HCT116 (cell line): ENCODE measurements around the gene NR1D2. TPM values are rescaled to one million over a fixed set of nuclear protein-coding genes. Genes with fewer than 3 reads are reported as not detected.

ENCODE experiments used
- ATAC-seq: fragments of 200-7000 bp; cut with Tn5 transposase; 2 replicates; pipeline ENCODE4 v1.9.1; 2020; ENCODE audit warnings: mild to moderate bottlenecking, moderate library complexity
- BruUV-seq: library from RNA; stranded (reverse); fragments of 400-500 nt; replicated peaks from 2 replicates; lab custom pipeline; 2021; lab: Mats Ljungman, UMichigan
- CTCF ChIA-PET: fragments of 300-600 bp; sonication (Branson Sonifier 250); formaldehyde crosslinking; loops from one replicate; lab custom pipeline; 2021; ENCODE audit warnings: antibody characterized with exemption; lab: Charles Lee
- POLR2A ChIA-PET: fragments of 300-600, 350-600 bp; sonication (Branson Sonifier 250); formaldehyde crosslinking; loops from one replicate; lab custom pipeline; 2021; ENCODE audit warnings: antibody characterized with exemption; lab: Charles Lee
- RAD21 ChIA-PET, 2 experiments: fragments of 300-600 bp; sonication (Branson Sonifier 250); formaldehyde crosslinking; loops; one replicate each; lab custom pipeline; 2023; ENCODE audit warnings: low total read pairs in 2 of 2; ENCODE audit not compliant: uncharacterized antibody in 2 of 2, unreplicated experiment in 2 of 2, low non-redundant PET in 1 of 2; lab: Charles Lee
- DNase-seq: peaks from one replicate; pipeline ENCODE4 v3.0.0-alpha.2; 2010; ENCODE audit warnings: low read depth, low spot score
- H2AFZ ChIP-seq: fragments of 200-600 bp; shearing (Covaris generic), sonication (generic); 2 replicates; pipeline ENCODE4 v1.6.1; 2017; ENCODE audit warnings: low read depth, mixed run types, mixed read lengths, antibody characterized with exemption, low read length; ENCODE audit not compliant: poor library complexity, severe bottlenecking
- H3K27ac ChIP-seq: 2 replicates; pipeline ENCODE4 v1.5.1; 2012; ENCODE audit warnings: low read depth, low read length
- H3K27me3 ChIP-seq: fragments of 200-600 bp; sonication (generic); 2 replicates; pipeline ENCODE4 v1.6.1; 2016; ENCODE audit warnings: mixed run types, low read length, mixed read lengths; ENCODE audit not compliant: insufficient read depth
- H3K36me3 ChIP-seq, 2 experiments: fragments of 200-500 bp in 1 of 2; fragments of 200-600 bp in 1 of 2; sonication (Bioruptor generic) in 1 of 2; sonication (generic) in 1 of 2; 2 replicates each; pipeline versions ENCODE4 v1.5.1 to v1.6.1; 2014 to 2016; ENCODE audit warnings: low read length in 2 of 2, inconsistent platforms in 1 of 2, mixed read lengths in 1 of 2, mixed run types in 1 of 2; ENCODE audit not compliant: insufficient read depth in 2 of 2, control insufficient read depth in 1 of 2
- H3K4me1 ChIP-seq, 2 experiments: fragments of 200-600 bp in 1 of 2; sonication (generic) in 1 of 2; 2 replicates each; pipeline versions ENCODE4 v1.5.1 to v1.6.1; 2012 to 2017; ENCODE audit warnings: low read length in 2 of 2, inconsistent platforms in 1 of 2, mild to moderate bottlenecking in 1 of 2, mixed read lengths in 1 of 2, mixed run types in 1 of 2, moderate library complexity in 1 of 2; ENCODE audit not compliant: insufficient read depth in 2 of 2, control insufficient read depth in 1 of 2
- H3K4me2 ChIP-seq: fragments of 200-600 bp; sonication (generic); 2 replicates; pipeline ENCODE4 v1.6.1; 2017; ENCODE audit warnings: mixed run types, low read length, mixed read lengths
- H3K4me3 ChIP-seq, 2 experiments: fragments of 200-600 bp in 1 of 2; sonication (generic) in 1 of 2; replicated peaks in 1 of 2; 2 replicates each; pipeline ENCODE4 v1.5.1; 2011 to 2016; ENCODE audit warnings: low read length in 2 of 2, control low read depth in 1 of 2, low read depth in 1 of 2, mild to moderate bottlenecking in 1 of 2, mixed read lengths in 1 of 2, mixed run types in 1 of 2
- H3K79me2 ChIP-seq: fragments of 200-600 bp; sonication (generic); 2 replicates; pipeline ENCODE4 v1.6.1; 2017; ENCODE audit warnings: mild to moderate bottlenecking, mixed run types, low read length, moderate library complexity, mixed read lengths; ENCODE audit not compliant: insufficient read depth
- H3K9ac ChIP-seq: fragments of 200-600 bp; sonication (generic); 2 replicates; pipeline ENCODE4 v1.6.1; 2016; ENCODE audit warnings: low read length, mixed read lengths
- H3K9me2 ChIP-seq: fragments of 200-600 bp; sonication (generic), shearing (Covaris generic); 2 replicates; pipeline ENCODE4 v1.6.1; 2017; ENCODE audit warnings: mixed run types, mild to moderate bottlenecking, moderate library complexity; ENCODE audit not compliant: insufficient read depth
- H3K9me3 ChIP-seq, 2 experiments: fragments of 200-500 bp in 1 of 2; fragments of 200-600 bp in 1 of 2; sonication (Bioruptor generic) in 1 of 2; sonication (generic) in 1 of 2; 2 replicates each; pipeline ENCODE4 v1.6.1; 2014 to 2017; ENCODE audit warnings: low read length in 2 of 2, mixed read lengths in 2 of 2, inconsistent platforms in 1 of 2, low read depth in 1 of 2, mild to moderate bottlenecking in 1 of 2, mixed run types in 1 of 2, moderate library complexity in 1 of 2; ENCODE audit not compliant: control insufficient read depth in 1 of 2, insufficient read depth in 1 of 2
- H4K20me1 ChIP-seq: fragments of 200-600 bp; sonication (generic), shearing (Covaris generic); 2 replicates; pipeline ENCODE4 v1.6.1; 2017; ENCODE audit warnings: mixed run types, mild to moderate bottlenecking, moderate library complexity; ENCODE audit not compliant: insufficient read depth
- CBX3 ChIP-seq: IDR thresholded peaks from 2 replicates; pipeline ENCODE4 v1.6.1; 2012; ENCODE audit warnings: low read depth
- CEBPB ChIP-seq: IDR thresholded peaks from 2 replicates; pipeline ENCODE4 v1.6.1; 2012; ENCODE audit warnings: low read depth
- CTCF ChIP-seq, 3 experiments: fragments of 200-600 bp in 1 of 3; sonication (generic) in 1 of 3; IDR thresholded peaks in 2 of 3; conservative IDR thresholded peaks in 1 of 3; 2 replicates each; pipeline ENCODE4 v1.5.1; 2012 to 2017; ENCODE audit warnings: low read depth in 2 of 3, low read length in 2 of 3, antibody characterized with exemption in 1 of 3, borderline replicate concordance in 1 of 3, control low read depth in 1 of 3, mild to moderate bottlenecking in 1 of 3, mixed read lengths in 1 of 3, mixed run types in 1 of 3, moderate library complexity in 1 of 3; ENCODE audit not compliant: insufficient read depth in 1 of 3
- EGR1 ChIP-seq: IDR thresholded peaks from 2 replicates; pipeline ENCODE4 v1.6.1; 2012; ENCODE audit warnings: low read depth
- ELF1 ChIP-seq: IDR thresholded peaks from 2 replicates; pipeline ENCODE4 v1.6.1; 2012; ENCODE audit warnings: low read depth, borderline replicate concordance
- MAX ChIP-seq: IDR thresholded peaks from 2 replicates; pipeline ENCODE4 v1.6.1; 2012
- POLR2A ChIP-seq: IDR thresholded peaks from 2 replicates; pipeline ENCODE4 v1.7.0; 2011; ENCODE audit warnings: borderline replicate concordance; ENCODE audit not compliant: insufficient read depth, insufficient read length; ENCODE audit errors: extremely low read depth
- POLR2AphosphoS5 ChIP-seq: IDR thresholded peaks from 2 replicates; pipeline ENCODE4 v1.6.1; 2011; ENCODE audit warnings: mild to moderate bottlenecking, low read depth, low read length, moderate library complexity
- REST ChIP-seq: IDR thresholded peaks from 2 replicates; pipeline ENCODE4 v1.6.1; 2012; ENCODE audit warnings: low read depth
- SIN3A ChIP-seq: IDR thresholded peaks from 2 replicates; pipeline ENCODE4 v1.6.1; 2012; ENCODE audit warnings: low read depth
- SRF ChIP-seq: IDR thresholded peaks from 2 replicates; pipeline ENCODE4 v1.6.1; 2012; ENCODE audit warnings: low read depth
- TCF7L2 ChIP-seq: IDR thresholded peaks from 2 replicates; pipeline ENCODE4 v1.7.0; 2011; ENCODE audit warnings: borderline replicate concordance, inconsistent platforms; ENCODE audit not compliant: insufficient read depth, insufficient read length; ENCODE audit errors: extremely low read depth
- YY1 ChIP-seq: IDR thresholded peaks from 2 replicates; pipeline ENCODE4 v1.6.1; 2011; ENCODE audit warnings: low read length, low read depth, moderate library complexity, mild to moderate bottlenecking; ENCODE audit not compliant: insufficient replicate concordance; ENCODE audit errors: extremely low read depth
- ZFX ChIP-seq: fragments of 450-650 bp; IDR thresholded peaks from 2 replicates; pipeline ENCODE4 v1.6.1; 2017
- ZNF274 ChIP-seq: fragments of 200-500 bp; sonication (Bioruptor generic); IDR thresholded peaks from 2 replicates; pipeline ENCODE4 v1.6.1; 2014; ENCODE audit warnings: mild to moderate bottlenecking, low read depth, low read length, inconsistent platforms
- intact Hi-C: fragments of 100-400 bp; cut with micrococcal nuclease; formaldehyde crosslinking; loops from 2 replicates; pipeline ENCODE4 v1.10.0; 2022
- total RNA-seq: library from RNA; stranded (reverse); gene quantifications from one replicate; pipeline ENCODE4 v1.2.1, GENCODE V29; 2021; ENCODE audit not compliant: unreplicated experiment

The NR1D2 gene
- total RNA-seq, 1 experiment from 2014 or later: 60.9 TPM

GRCh38 chr3:24023197-24023596 is 78.1 kb downstream of the NR1D2 start:
- no peaks in the 10 kb centered on the region for H3K79me2 ChIP-seq
- H3K4me1 ChIP-seq: no peaks in the 10 kb centered on the region

More at GRCh38 chr3:24023197-24023596, 78.1 kb downstream of the NR1D2 start:
- no peak overlapping the region for H3K27ac ChIP-seq
- no peaks in the 10 kb centered on the region for H3K9me3 ChIP-seq
- ChIA-PET POLR2A (no interaction called here), RAD21 (no interaction called here), CTCF (no interaction called here)
- ATAC-seq (no peak), DNase-seq (no peak)
- no peaks in the 10 kb centered on the region for H3K9me2 ChIP-seq
- intact Hi-C loops: no loop called here
- no peaks in the 10 kb centered on the region for H3K27me3 ChIP-seq
- H3K9ac ChIP-seq: no peak overlapping the region
- H3K4me2 ChIP-seq: no peak overlapping the region
- BruUV-seq: no TSS peak
- H2AFZ ChIP-seq: no peak overlapping the region
- H4K20me1 ChIP-seq: no peaks in the 10 kb centered on the region
- no peak for TF ChIP-seq ELF1
- no peak for TF ChIP-seq CEBPB
- TF ChIP-seq SIN3A: no peak
- TF ChIP-seq ZFX: no peak
- no peak for TF ChIP-seq YY1
- no peak for TF ChIP-seq MAX
- no peak for TF ChIP-seq CBX3
- no peak for TF ChIP-seq POLR2AphosphoS5
- TF ChIP-seq EGR1: no peak
- no peak for TF ChIP-seq TCF7L2
- TF ChIP-seq REST: no peak
- no peak for TF ChIP-seq CTCF (IDR thresholded peaks at IDR 0.05 in 2 of 3, conservative IDR thresholded peaks at IDR 0.05 in 1 of 3; ENCODE audit: borderline replicate concordance in 1 of 3, insufficient read depth in 1 of 3, low read depth in 2 of 3, low read length in 2 of 3)
- TF ChIP-seq SRF: no peak
- no peak for TF ChIP-seq ZNF274
- TF ChIP-seq POLR2A: no peak
- H3K36me3 ChIP-seq: no peaks in the 10 kb centered on the region
- H3K4me3 ChIP-seq: no peak overlapping the region
